Ovary (tissue), 9 donors: Measurements from ENCODE around the gene VAV3. TPM values are rescaled to one million over a fixed set of nuclear protein-coding genes. Genes with fewer than 3 reads are reported as not detected.

ENCODE experiments used
- DNase-seq, 5 donors: peaks; one replicate each; pipeline ENCODE4 v3.0.0-alpha.2; 2019 to 2020
- H3K27ac ChIP-seq, 2 donors: fragments of 200-600 bp; one replicate each; pipeline versions ENCODE4 v1.5.1 to v1.8.0; 2019 to 2022
- H3K27me3 ChIP-seq: fragments of 200-600 bp; one replicate; pipeline ENCODE4 v1.8.0; 2022
- H3K36me3 ChIP-seq: fragments of 200-600 bp; sonication (generic); one replicate; pipeline ENCODE4 v1.5.1; 2019
- H3K4me1 ChIP-seq: one replicate; pipeline ENCODE4 v1.8.1; 2013; ENCODE audit warnings: mild to moderate bottlenecking, moderate library complexity; ENCODE audit not compliant: insufficient read depth
- H3K4me3 ChIP-seq: fragments of 200-600 bp; sonication (generic); one replicate; pipeline ENCODE4 v1.5.1; 2017
- H3K9me3 ChIP-seq, 2 donors: fragments of 200-600 bp in 1 of 2; sonication (generic) in 1 of 2; one replicate each; pipeline versions ENCODE4 v1.5.1 to v1.8.1; 2013 to 2019; ENCODE audit warnings: mild to moderate bottlenecking in 1 of 2, moderate library complexity in 1 of 2
- EP300 ChIP-seq: sonication (generic); formaldehyde crosslinking; IDR thresholded peaks from one replicate; pipeline ENCODE4 v1.6.1; 2017; ENCODE audit warnings: antibody characterized with exemption
- POLR2A ChIP-seq: fragments of 450-650 bp; IDR thresholded peaks from one replicate; pipeline ENCODE4 v1.6.1; 2017; ENCODE audit warnings: antibody characterized with exemption, mild to moderate bottlenecking, moderate library complexity
- WGBS, 3 donors: extraction: QIAGEN DNeasy Blood & Tissue Kit in 1 of 3; methylation state at CpG; one replicate each; pipeline versions ENCODE4 v1.1.5 to v1.1.7; 2013 to 2017; 5-methylcytosine and 5-hydroxymethylcytosine counted together
- intact Hi-C, 4 donors: fragments of 100-400 bp; cut with DNase I; formaldehyde crosslinking; loops; one replicate each; pipeline versions ENCODE4 v1.11.0 to v1.15.1; 2022 to 2023
- polyA plus RNA-seq, 2 donors: library from polyadenylated mRNA; stranded (reverse); fragments of 200-250 nt in 1 of 2; fragments of 350-450 nt in 1 of 2; fragmentation: Illumina TruSeq in 1 of 2; extraction: RNeasy Lipid Tissue Mini Kit (QIAGEN cat#74804) in 1 of 2; gene quantifications; one replicate each; pipeline ENCODE4 v1.2.3, GENCODE V29; 2013 to 2014
- total RNA-seq, 7 donors: library from RNA; depleted of rRNA in 2 of 7; stranded (reverse); fragments of >200 nt in 2 of 7; fragmentation: NEBNext Ultra II Directional in 3 of 7; extraction: Animal tissue kit (Norgen Biotek cat#: 25700) in 3 of 7; gene quantifications; one replicate each; pipeline versions ENCODE4 v1.1.0 to v1.2.4, GENCODE V29; 2016 to 2023
- TF ChIP-seq, protein P1 (sequence below), 3 donors: fragments of 450-650 bp in 2 of 3; fragments of 200-600 bp in 1 of 3; IDR thresholded peaks; one replicate each; pipeline versions ENCODE4 v1.5.1 to v1.8.0; 2016 to 2022; ENCODE audit warnings: antibody characterized with exemption in 3 of 3, mild to moderate bottlenecking in 1 of 3
- donor health status: DM: no; HTN: no; CAD: no; lungs with moderate emphysema.
- donor health status: DM: no; HTN: no; CAD: no.
- donor health status: Bipolar disorder and iron deficiency.
- donor health status: DM: yes; HTN: yes; CAD: no.
- donor health status: DM: no; HTN: no; CAD: no.
- donor health status: DM: yes; HTN: yes; CAD: no.

VAV3 gene
- total and polyA plus RNA-seq, 9 donors = 0.78 to 7.4 (median 1.5) TPM

GRCh38 chr1:107787299-107787698 lies 177.7 kb downstream of the VAV3 start:
- DNase-seq = no peak

GRCh38 chr1:107786203-107786845 lies 178.7 kb downstream of the VAV3 start:
- Histone ChIP-seq H3K36me3 (no peaks in the 10 kb centered on the region), H3K9me3 (no peaks in the 10 kb centered on the region), H3K27me3 (no peaks in the 10 kb centered on the region), H3K27ac (no peak overlapping the region), H3K4me1 (no peaks in the 10 kb centered on the region), H3K4me3 (no peak overlapping the region)
- no peak for DNase-seq
- TF ChIP-seq EP300 (no peak), POLR2A (no peak)
- TF ChIP-seq, protein P1, sequence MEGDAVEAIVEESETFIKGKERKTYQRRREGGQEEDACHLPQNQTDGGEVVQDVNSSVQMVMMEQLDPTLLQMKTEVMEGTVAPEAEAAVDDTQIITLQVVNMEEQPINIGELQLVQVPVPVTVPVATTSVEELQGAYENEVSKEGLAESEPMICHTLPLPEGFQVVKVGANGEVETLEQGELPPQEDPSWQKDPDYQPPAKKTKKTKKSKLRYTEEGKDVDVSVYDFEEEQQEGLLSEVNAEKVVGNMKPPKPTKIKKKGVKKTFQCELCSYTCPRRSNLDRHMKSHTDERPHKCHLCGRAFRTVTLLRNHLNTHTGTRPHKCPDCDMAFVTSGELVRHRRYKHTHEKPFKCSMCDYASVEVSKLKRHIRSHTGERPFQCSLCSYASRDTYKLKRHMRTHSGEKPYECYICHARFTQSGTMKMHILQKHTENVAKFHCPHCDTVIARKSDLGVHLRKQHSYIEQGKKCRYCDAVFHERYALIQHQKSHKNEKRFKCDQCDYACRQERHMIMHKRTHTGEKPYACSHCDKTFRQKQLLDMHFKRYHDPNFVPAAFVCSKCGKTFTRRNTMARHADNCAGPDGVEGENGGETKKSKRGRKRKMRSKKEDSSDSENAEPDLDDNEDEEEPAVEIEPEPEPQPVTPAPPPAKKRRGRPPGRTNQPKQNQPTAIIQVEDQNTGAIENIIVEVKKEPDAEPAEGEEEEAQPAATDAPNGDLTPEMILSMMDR (IDR thresholded peaks at IDR 0.05) = no peak
- WGBS, 3 donors = 79 to 83% (median 81%) methylated on average over 5 of the region's 5 CpGs
- intact Hi-C loops = loop anchor here in 3 of 4 donors (10.0 kb wide), 1 partner anchor 338 kb away; no protein-coding TSS in a partner anchor

More at GRCh38 chr1:107787299-107787698, 177.7 kb downstream of the VAV3 start:
- H3K9me3 ChIP-seq = no peaks in the 10 kb centered on the region
- no peak for TF ChIP-seq EP300
- TF ChIP-seq, protein P1 (IDR thresholded peaks at IDR 0.05) = no peak
- TF ChIP-seq POLR2A = no peak
- H3K27ac ChIP-seq = no peak overlapping the region
- H3K4me1 ChIP-seq = no peaks in the 10 kb centered on the region
- H3K4me3 ChIP-seq = no peak overlapping the region
- 90 to 94% (median 92%) methylated on average over 2 of the region's 2 CpGs for WGBS, 3 donors
- H3K36me3 ChIP-seq = no peaks in the 10 kb centered on the region
- H3K27me3 ChIP-seq = no peaks in the 10 kb centered on the region
- intact Hi-C loops = loop anchor here in 3 of 4 donors (10.0 kb wide), 1 partner anchor 338 kb away; no protein-coding TSS in a partner anchor

- no peaks in the 10 kb centered on the region for H3K9me3 ChIP-seq
- DNase-seq = no peak
- intact Hi-C loops = loop anchor here in 3 of 4 donors (10.0 kb wide), 1 partner anchor 339 kb away; no protein-coding TSS in a partner anchor
- 85 to 93% (median 87%) methylated on average over 3 of the region's 3 CpGs for WGBS, 3 donors
- TF ChIP-seq EP300 (no peak), POLR2A (no peak)
- TF ChIP-seq, protein P1 (IDR thresholded peaks at IDR 0.05) = no peak
- no peaks in the 10 kb centered on the region for H3K36me3 ChIP-seq
- H3K27ac ChIP-seq = no peak overlapping the region
- no peaks in the 10 kb centered on the region for H3K4me1 ChIP-seq
- no peak overlapping the region for H3K4me3 ChIP-seq
- H3K27me3 ChIP-seq = no peaks in the 10 kb centered on the region
Measured at GRCh38 chr1:107785496-107786202, 179.3 kb downstream of the VAV3 start.

- Histone ChIP-seq H3K27ac (no peak overlapping the region), H3K4me1 (no peaks in the 10 kb centered on the region), H3K27me3 (no peaks in the 10 kb centered on the region), H3K36me3 (no peaks in the 10 kb centered on the region), H3K9me3 (no peaks in the 10 kb centered on the region), H3K4me3 (no peak overlapping the region)
- DNase-seq = no peak
- intact Hi-C loops = loop anchor here (5.0 to 10.0 kb wide), 2 partner anchors 340 to 342 kb away; no protein-coding TSS in a partner anchor
- TF ChIP-seq POLR2A (no peak), EP300 (no peak)
- TF ChIP-seq, protein P1 (IDR thresholded peaks at IDR 0.05) = peak in 2 of 3 donors; percentile 32 to 37
- WGBS, 3 donors = 15 to 25% (median 17%) methylated on average over 6 of the region's 6 CpGs
Measured at GRCh38 chr1:107782217-107782845, 182.6 kb downstream of the VAV3 start.
